Activated CD4-positive, alpha-beta T cell treated with anti-CD3 and anti-CD28 coated beads, Interleukin-10, Interleukin-2, amounts not matched to agents 100 ng/mL and 50 ng/mL, durations not matched to agents 16 hours and 8 hours (primary cell): ENCODE data around the gene CD40.

Experiments
- DNase-seq: peaks from one replicate; pipeline ENCODE4 v3.0.0-alpha.2; 2020

The CD40 gene

DNA sequence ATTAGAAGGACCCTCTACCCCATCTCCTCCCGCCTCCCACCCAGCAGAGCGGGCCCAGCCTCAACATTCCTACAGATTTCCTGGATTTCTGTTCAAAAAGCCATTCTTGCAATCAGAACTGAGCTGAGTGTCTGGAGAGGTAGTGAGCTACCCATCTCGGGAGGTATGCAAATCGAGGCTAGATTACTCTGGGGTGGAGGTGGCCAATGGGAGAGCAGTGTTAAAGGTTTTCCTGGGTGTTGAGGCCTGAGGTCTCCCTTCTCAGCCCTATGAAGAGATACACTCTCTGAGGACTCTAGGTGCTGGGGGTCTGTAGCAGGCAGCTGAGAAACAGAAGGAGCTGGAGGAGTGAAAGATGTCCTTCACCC is 57.0 kb downstream of the CD40 start:
- no peak for DNase-seq

DNA sequence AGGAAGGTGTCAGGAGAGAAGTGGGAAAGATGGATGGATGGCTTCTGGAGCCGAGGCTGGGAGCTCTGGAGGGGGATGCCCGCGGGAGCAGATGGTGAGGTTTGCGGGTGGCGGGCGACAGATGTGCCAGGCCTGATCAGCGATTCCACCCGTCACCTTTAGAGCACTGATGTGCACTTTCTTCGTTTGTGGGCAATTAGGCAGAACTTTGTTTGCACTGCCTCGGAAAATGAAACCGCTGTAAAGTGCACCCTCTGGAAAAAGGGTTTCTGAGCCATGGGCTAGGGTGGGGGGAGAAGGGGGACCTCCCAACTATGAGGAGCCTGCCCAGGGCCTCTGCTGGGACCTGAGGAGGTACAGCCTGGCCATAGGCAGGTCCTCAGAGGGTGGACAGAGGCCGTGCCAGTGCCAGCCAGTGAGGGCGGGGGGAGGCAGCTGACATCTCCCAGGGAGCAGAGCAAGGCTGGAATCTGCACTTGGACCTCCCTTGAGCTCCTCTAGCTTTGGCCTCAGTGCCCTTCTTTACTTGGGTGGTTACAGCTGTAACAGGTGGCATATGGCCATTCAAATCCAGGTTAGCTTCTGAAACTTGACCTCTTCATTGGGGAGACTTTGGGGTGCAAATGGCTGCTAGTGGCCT is 58.7 kb downstream of the CD40 start:
- DNase-seq: no peak

DNA sequence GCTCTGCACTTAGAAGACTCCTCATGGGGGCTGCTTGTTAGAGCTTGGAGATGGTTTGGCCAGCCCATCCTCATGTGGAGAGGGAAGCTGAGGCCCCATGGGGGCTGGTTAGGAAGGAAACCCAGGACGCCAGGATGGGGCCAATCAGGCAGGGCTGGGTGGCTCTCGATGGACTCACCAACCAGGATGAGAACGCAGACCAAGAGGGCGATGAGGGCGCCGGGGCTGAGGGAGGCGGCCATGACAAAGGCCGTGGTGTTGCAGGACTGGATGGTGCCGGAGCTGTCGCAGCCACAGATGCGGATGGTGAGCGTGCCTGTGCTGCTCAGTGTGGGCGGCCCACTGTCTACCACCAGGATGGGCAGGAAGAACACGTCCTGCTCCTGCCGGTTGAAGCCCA is 59.7 kb downstream of the CD40 start:
- DNase-seq: no peak

DNA sequence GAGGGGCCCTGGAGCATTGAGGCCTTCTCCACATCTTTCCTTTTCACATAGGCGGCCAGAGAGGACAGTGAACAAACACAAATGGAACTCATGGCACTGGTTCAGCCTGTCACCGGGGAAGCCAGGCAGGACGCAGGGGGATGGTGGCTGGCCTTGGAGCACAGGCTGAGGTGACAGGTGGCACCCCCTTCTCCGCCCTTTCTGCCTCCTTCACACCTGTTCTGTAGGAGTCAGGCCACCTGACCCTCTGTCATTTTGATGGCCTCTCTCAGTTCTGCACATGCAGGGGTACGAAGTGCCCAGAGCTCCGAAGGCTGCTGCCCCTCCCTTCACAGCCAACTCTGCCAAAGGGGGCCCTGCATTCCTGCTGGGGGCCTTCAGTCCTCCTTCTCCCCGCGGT is 60.8 kb downstream of the CD40 start:
- DNase-seq: no peak
